Heart right ventricle (tissue), 16 donors: ENCODE results near the gene UNC45B. TPM values are rescaled to one million over a fixed set of nuclear protein-coding genes. Genes with fewer than 3 reads are reported as not detected.
"Not testable (repeated sequence)": the region's sequence is repeated elsewhere in the genome, so short reads cannot be mapped to it uniquely, and the experiment has no call there.

Experiments used
- ATAC-seq, 8 donors: fragments of 200-7000 bp; cut with Tn5 transposase; one replicate each; pipeline ENCODE4 v1.9.1; 2020; ENCODE audit warnings: mild to moderate bottlenecking in 8 of 8, moderate library complexity in 8 of 8, moderate number of reproducible peaks in 1 of 8
- DNase-seq, 2 donors: peaks; one replicate each; pipeline ENCODE4 v3.0.0-alpha.2; 2020
- H3K27ac ChIP-seq, 10 donors: fragments of 200-600 bp; sonication (generic) in 2 of 10; one replicate each; pipeline versions ENCODE4 v1.5.0 to v1.8.0; 2020 to 2022; ENCODE audit warnings: mild to moderate bottlenecking in 3 of 10
- H3K27me3 ChIP-seq, 7 donors: fragments of 200-600 bp; one replicate each; pipeline ENCODE4 v1.8.0; 2021 to 2022; ENCODE audit warnings: mild to moderate bottlenecking in 2 of 7
- H3K36me3 ChIP-seq, 9 donors: fragments of 200-600 bp; sonication (generic) in 1 of 9; one replicate each; pipeline versions ENCODE4 v1.5.0 to v1.8.0; 2020 to 2022; ENCODE audit warnings: mild to moderate bottlenecking in 2 of 9
- H3K4me1 ChIP-seq, 9 donors: fragments of 200-600 bp; sonication (generic) in 1 of 9; one replicate each; pipeline versions ENCODE4 v1.5.0 to v1.8.0; 2020 to 2022; ENCODE audit warnings: mild to moderate bottlenecking in 4 of 9
- H3K4me3 ChIP-seq, 10 donors: fragments of 200-600 bp; sonication (generic) in 2 of 10; one replicate each; pipeline versions ENCODE4 v1.5.0 to v1.8.0; 2020 to 2022; ENCODE audit warnings: mild to moderate bottlenecking in 7 of 10, moderate library complexity in 2 of 10
- H3K9me3 ChIP-seq, 11 donors: fragments of 200-600 bp in 10 of 11; sonication (generic) in 2 of 11; one replicate each; pipeline versions ENCODE4 v1.5.0 to v1.8.0; 2013 to 2022; ENCODE audit warnings: mild to moderate bottlenecking in 2 of 11, control low read depth in 1 of 11, moderate library complexity in 1 of 11
- WGBS, 2 donors: extraction: QIAGEN DNeasy Blood & Tissue Kit; methylation state at CpG; one replicate each; pipeline ENCODE4 v1.1.7; 2013; ENCODE audit warnings: inconsistent platforms in 1 of 2; 5-methylcytosine and 5-hydroxymethylcytosine counted together
- intact Hi-C, 10 donors: fragments of 100-400 bp; cut with DNase I; formaldehyde crosslinking; loops; one replicate each; pipeline versions ENCODE4 v1.11.1 to v1.14.2; 2022
- polyA plus RNA-seq, 2 donors: library from polyadenylated mRNA; stranded (reverse); fragments of 200-250 nt; gene quantifications; one replicate each; pipeline ENCODE4 v1.2.3, GENCODE V29; 2013
- total RNA-seq, 10 donors: library from RNA; stranded (reverse); fragmentation: NEBNext Ultra II Directional in 3 of 10; extraction: Animal tissue kit (Norgen Biotek cat#: 25700) in 3 of 10; gene quantifications; one replicate each; pipeline versions ENCODE4 v1.2.1 to v1.2.4, GENCODE V29; 2021 to 2023
- TF ChIP-seq, protein P1 (sequence below), 9 donors: fragments of 200-600 bp; sonication (generic) in 2 of 9; IDR thresholded peaks; one replicate each; pipeline versions ENCODE4 v1.5.0 to v1.8.0; 2021 to 2022; ENCODE audit warnings: antibody characterized with exemption in 9 of 9, mild to moderate bottlenecking in 5 of 9, moderate library complexity in 1 of 9
- donor health status: Arrhythmogenic right ventricular cardiomyopathy.
- donor health status: ischemic (EF 13 %, LVEDD 7.1; RV severe dilation, severe dysfunction).
- donor health status: healthy with polysubstance abuse.
- donor health status: DM: no; HTN: yes; CAD: no.
- donor health status: DM: no; HTN: no; CAD: no.
- donor health status: ischemic (EF 25% LVEDD 6.9; RV normal size, moderate dysfunction).
- donor health status: ischemic (EF 25% LVEDD 5.7; RV mildly dilated, moderate dysfunction).
- donor health status: healthy.
- donor health status: DM: yes; HTN: yes; CAD: no.
- donor health status: Ischemic cardiomyopathy.
- donor health status: ischemic (EF 35%, LVEDD 5.7; RV mildly dilated, moderate dysfunction).
- donor health status: nonischemic (EF 11% LVEDD 7.7; RV severe dilation, severe dysfunction).
- donor health status: DM: yes; HTN: yes; CAD: no.
- donor health status: PGD.
- donor health status: ischemic (EF 29% LVEDD 5.4; RV normal size, mild dysfunction).
- donor health status: nonischemic (EF 23%, LVEDD 6.1; RV moderate dilation, normal function).

Gene UNC45B
- total and polyA plus RNA-seq, 12 donors: 27.8 to 303 (median 229) TPM

DNA sequence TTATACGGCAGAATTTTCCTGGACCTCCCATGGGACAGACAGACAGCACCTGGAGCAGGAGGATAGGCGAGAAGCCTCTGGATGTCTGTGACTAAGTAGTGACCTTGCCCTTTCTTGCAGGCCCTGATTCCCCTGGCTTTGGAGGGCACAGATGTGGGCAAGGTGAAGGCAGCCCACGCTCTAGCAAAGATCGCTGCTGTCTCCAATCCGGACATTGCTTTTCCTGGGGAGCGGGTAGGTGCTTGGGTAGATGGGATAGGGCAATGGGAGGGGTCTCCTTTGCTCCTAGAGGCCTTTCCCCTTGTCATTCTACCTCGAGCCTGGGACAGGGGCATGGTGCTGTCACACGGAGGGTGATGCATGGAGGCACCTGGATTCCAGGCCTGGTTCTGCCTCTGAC lies 29.3 kb downstream of the UNC45B start:
- intact Hi-C loops: loop anchor here in 4 of 10 donors (10.0 kb wide), 5 partner anchors 68 to 588 kb away; partner anchors contain the start of genes C17orf50 (in 1 of the 4), SLFN12L (in 1 of the 4) and SLFN5 (in 1 of the 4)
- Histone ChIP-seq H3K4me1 (peaks cover 0 to 11% (median 0%) of the 10 kb centered on the region in 9 donors), H3K4me3 (no peak overlapping the region), H3K36me3 (peaks cover 0 to 72% (median 0%) of the 10 kb centered on the region in 9 donors), H3K27me3 (no peaks in the 10 kb centered on the region), H3K27ac (no peak overlapping the region), H3K9me3 (no peaks in the 10 kb centered on the region)
- TF ChIP-seq, protein P1, sequence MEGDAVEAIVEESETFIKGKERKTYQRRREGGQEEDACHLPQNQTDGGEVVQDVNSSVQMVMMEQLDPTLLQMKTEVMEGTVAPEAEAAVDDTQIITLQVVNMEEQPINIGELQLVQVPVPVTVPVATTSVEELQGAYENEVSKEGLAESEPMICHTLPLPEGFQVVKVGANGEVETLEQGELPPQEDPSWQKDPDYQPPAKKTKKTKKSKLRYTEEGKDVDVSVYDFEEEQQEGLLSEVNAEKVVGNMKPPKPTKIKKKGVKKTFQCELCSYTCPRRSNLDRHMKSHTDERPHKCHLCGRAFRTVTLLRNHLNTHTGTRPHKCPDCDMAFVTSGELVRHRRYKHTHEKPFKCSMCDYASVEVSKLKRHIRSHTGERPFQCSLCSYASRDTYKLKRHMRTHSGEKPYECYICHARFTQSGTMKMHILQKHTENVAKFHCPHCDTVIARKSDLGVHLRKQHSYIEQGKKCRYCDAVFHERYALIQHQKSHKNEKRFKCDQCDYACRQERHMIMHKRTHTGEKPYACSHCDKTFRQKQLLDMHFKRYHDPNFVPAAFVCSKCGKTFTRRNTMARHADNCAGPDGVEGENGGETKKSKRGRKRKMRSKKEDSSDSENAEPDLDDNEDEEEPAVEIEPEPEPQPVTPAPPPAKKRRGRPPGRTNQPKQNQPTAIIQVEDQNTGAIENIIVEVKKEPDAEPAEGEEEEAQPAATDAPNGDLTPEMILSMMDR (IDR thresholded peaks at IDR 0.05): no peak
- DNase-seq: no peak
- no peak for ATAC-seq
- WGBS, 2 donors: 70 to 74% methylated on average over 8 of the region's 8 CpGs

DNA sequence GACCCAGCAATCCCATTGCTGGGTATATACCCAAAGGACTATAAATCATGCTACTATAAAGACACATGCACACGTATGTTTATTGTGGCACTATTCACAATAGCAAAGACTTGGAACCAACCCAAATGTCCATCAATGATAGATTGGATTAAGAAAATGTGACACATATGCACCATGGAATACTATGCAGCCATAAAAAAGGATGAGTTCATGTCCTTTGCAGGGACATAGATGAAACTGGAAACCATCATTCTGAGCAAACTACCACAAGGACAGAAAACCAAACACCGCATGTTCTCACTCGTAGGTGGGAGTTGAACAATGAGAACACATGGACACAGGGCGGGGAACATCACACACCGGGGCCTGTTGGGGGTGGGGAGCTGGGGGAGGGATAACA lies 31.8 kb downstream of the UNC45B start:
- H3K36me3 ChIP-seq: peaks cover 0 to 77% (median 0%) of the 10 kb centered on the region in 9 donors
- H3K4me1 ChIP-seq: peaks cover 0 to 11% (median 0%) of the 10 kb centered on the region in 9 donors
- H3K27me3 ChIP-seq, H3K27ac ChIP-seq, ATAC-seq, DNase-seq, H3K9me3 ChIP-seq, H3K4me3 ChIP-seq: not testable (repeated sequence)
- intact Hi-C loops: loop anchor here in 4 of 10 donors (10.0 kb wide), 5 partner anchors 65 to 585 kb away; partner anchors contain the start of genes C17orf50 (in 1 of the 4), SLFN12L (in 1 of the 4) and SLFN5 (in 1 of the 4)
- WGBS, 2 donors: 91 to 97% methylated on average over 5 of the region's 5 CpGs

DNA sequence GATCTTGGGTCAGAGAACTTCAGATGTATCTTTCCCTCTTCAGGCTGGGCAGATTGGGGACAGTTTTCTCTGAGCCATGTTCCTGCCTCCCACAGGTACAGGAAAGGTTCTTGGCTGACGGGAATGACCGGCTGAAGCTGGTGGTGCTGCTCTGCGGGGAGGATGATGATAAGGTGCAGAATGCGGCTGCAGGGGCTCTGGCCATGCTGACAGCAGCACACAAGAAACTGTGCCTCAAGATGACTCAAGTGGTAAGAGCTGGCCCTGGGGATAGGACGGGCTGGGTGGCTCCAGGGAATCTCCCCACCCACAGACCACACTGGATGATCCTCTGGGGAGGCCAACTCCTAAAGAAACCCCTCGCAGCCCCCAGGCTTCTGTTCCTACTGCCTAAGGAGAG lies 35.7 kb downstream of the UNC45B start:
- ATAC-seq (no peak), DNase-seq (no peak)
- H3K27ac ChIP-seq: no peak overlapping the region
- intact Hi-C loops: loop anchor here in 2 of 10 donors (10.0 kb wide), 2 partner anchors 111 to 561 kb away; no protein-coding TSS in a partner anchor
- no peaks in the 10 kb centered on the region for H3K27me3 ChIP-seq
- peaks cover 0 to 3% (median 0%) of the 10 kb centered on the region in 9 donors for H3K4me1 ChIP-seq
- no peak overlapping the region for H3K4me3 ChIP-seq
- WGBS, 2 donors: 46 to 57% methylated on average over 6 of the region's 6 CpGs
- H3K9me3 ChIP-seq: no peaks in the 10 kb centered on the region
- peaks cover 0 to 79% (median 0%) of the 10 kb centered on the region in 9 donors for H3K36me3 ChIP-seq
- TF ChIP-seq, protein P1 (IDR thresholded peaks at IDR 0.05): no peak

DNA sequence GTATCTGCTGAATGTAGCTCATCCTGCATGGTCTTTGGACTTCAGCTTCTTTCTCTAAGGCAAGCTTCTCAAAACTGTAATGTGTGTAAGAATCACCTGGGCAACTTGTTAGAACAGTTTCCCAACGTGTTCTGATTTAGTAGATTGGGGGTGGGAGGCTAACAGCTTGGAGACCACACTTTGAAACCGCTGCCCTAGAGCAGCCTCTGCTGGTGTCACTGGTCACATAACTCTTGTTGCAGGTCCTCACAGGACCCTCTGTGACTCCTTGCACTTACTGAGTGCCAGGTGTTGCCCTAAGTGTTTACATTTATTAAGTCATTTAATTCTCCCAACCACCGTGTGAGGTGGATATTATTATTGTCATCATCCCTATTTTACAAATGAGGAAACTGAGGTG lies 36.7 kb downstream of the UNC45B start:
- TF ChIP-seq, protein P1 (IDR thresholded peaks at IDR 0.05): no peak
- Histone ChIP-seq H3K36me3 (peaks cover 0 to 79% (median 0%) of the 10 kb centered on the region in 9 donors), H3K4me1 (peaks cover 0 to 11% (median 0%) of the 10 kb centered on the region in 9 donors), H3K4me3 (no peak overlapping the region), H3K27ac (no peak overlapping the region), H3K27me3 (no peaks in the 10 kb centered on the region), H3K9me3 (no peaks in the 10 kb centered on the region)
- DNase-seq: no peak
- intact Hi-C loops: loop anchor here in 2 of 10 donors (10.0 kb wide), 2 partner anchors 111 to 561 kb away; no protein-coding TSS in a partner anchor
- 53 to 57% methylated on average over 3 of the region's 3 CpGs for WGBS, 2 donors
- ATAC-seq: peak in 1 of 8 donors; percentile 22

DNA sequence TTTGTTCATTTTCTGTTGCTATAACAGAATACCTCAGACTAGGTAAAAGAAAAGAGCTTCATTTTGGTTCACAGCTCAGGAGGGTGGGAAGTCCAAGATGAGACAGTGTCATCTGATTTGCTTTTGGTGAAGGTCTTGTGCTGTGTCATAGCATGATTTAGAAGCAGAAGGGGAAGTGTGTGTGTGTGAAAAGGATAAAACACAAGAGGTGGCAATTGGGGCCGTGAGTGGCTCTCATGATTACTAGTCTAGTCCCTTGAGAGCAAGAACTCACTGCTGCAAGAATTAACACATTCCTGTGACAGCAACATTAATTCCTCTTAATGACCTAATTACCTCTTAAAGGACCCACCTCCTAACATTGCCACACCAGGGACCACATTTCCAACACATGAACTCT lies 38.2 kb downstream of the UNC45B start:
- WGBS, 2 donors: 43 to 51% methylated on average over 1 of the region's 1 CpG
- Histone ChIP-seq H3K36me3 (peaks cover 0 to 64% (median 0%) of the 10 kb centered on the region in 9 donors), H3K27me3 (no peaks in the 10 kb centered on the region), H3K4me3 (no peak overlapping the region), H3K27ac (no peak overlapping the region), H3K4me1 (peaks cover 0 to 19% (median 0%) of the 10 kb centered on the region in 9 donors), H3K9me3 (no peaks in the 10 kb centered on the region)
- ATAC-seq (no peak), DNase-seq (no peak)
- intact Hi-C loops: loop anchor here in 2 of 10 donors (10.0 kb wide), 2 partner anchors 109 to 559 kb away; no protein-coding TSS in a partner anchor
- TF ChIP-seq, protein P1 (IDR thresholded peaks at IDR 0.05): no peak
